K562 (cell line): Measurements from ENCODE around the gene NLGN2. TPM values are rescaled to one million over a fixed set of nuclear protein-coding genes. Genes with fewer than 3 reads are reported as not detected.

Experiments
- CHD7 ChIP-seq: fragments of 200-600 bp; sonication (generic); IDR thresholded peaks from one replicate; pipeline ENCODE4 v1.6.1; 2012; ENCODE audit warnings: mild to moderate bottlenecking, low read depth, low read length, inconsistent platforms
- CREB1 ChIP-seq, 2 experiments: sonication (generic) in 1 of 2; formaldehyde crosslinking in 1 of 2; IDR thresholded peaks; 2 replicates each; pipeline versions ENCODE4 v1.6.1 to v1.8.0; 2012 to 2022; ENCODE audit warnings: inconsistent platforms in 1 of 2, mild to moderate bottlenecking in 1 of 2, missing genetic modification reagents in 1 of 2, moderate library complexity in 1 of 2
- EGR1 ChIP-seq: fragments of 450-650 bp; conservative IDR thresholded peaks from 2 replicates; pipeline ENCODE4 v1.6.1; 2017; ENCODE audit warnings: mild to moderate bottlenecking
- ETV5 ChIP-seq: sonication (generic); formaldehyde crosslinking; IDR thresholded peaks from 2 replicates; pipeline ENCODE4 v1.4.0; 2020; ENCODE audit warnings: low read depth, mild to moderate bottlenecking, missing genetic modification reagents
- MXI1 ChIP-seq: IDR thresholded peaks from 2 replicates; pipeline ENCODE4 v1.6.1; 2011; ENCODE audit warnings: low read depth, mild to moderate bottlenecking, improper control_type of control experiment, low read length
- NCOA1 ChIP-seq: fragments of 450-650 bp; IDR thresholded peaks from 2 replicates; pipeline ENCODE4 v1.6.1; 2016; ENCODE audit warnings: low read depth
- POLR3G ChIP-seq: IDR thresholded peaks from 2 replicates; pipeline ENCODE4 v1.6.1; 2011; ENCODE audit not compliant: insufficient read length, insufficient replicate concordance; ENCODE audit errors: extremely low read depth
- SIN3B ChIP-seq: fragments of 450-650 bp; IDR thresholded peaks from 2 replicates; pipeline ENCODE4 v1.6.1; 2017; ENCODE audit warnings: low read depth, mild to moderate bottlenecking, moderate library complexity
- XRCC3 ChIP-seq: fragments of 450-650 bp; IDR thresholded peaks from 2 replicates; pipeline ENCODE4 v1.6.1; 2017; ENCODE audit warnings: mild to moderate bottlenecking, moderate library complexity
- ZNF232 ChIP-seq: sonication (generic); formaldehyde crosslinking; IDR thresholded peaks from 2 replicates; pipeline ENCODE4 v1.8.0; 2022; ENCODE audit warnings: mild to moderate bottlenecking, missing genetic modification reagents
- ZNF584 ChIP-seq: fragments of 200-800 bp; sonication (Bioruptor generic); IDR thresholded peaks from 2 replicates; pipeline ENCODE4 v1.6.1; 2016; ENCODE audit warnings: low read depth, mild to moderate bottlenecking, missing genetic modification characterization, missing compliant biosample characterization
- ZNF75A ChIP-seq: fragments of 450-650 bp; formaldehyde crosslinking; IDR thresholded peaks from 2 replicates; pipeline ENCODE4 v1.4.0; 2020; ENCODE audit warnings: mild to moderate bottlenecking
- polyA plus RNA-seq, 8 experiments: library from polyadenylated mRNA; depleted of rRNA in 4 of 8; stranded (reverse) in 5 of 8; unstranded in 3 of 8; fragments of >200 nt; fragmentation: Nextera tagmentation in 2 of 8; fragmentation: Illumina TruSeq in 1 of 8; extraction: Ambion mirVana in 2 of 8; extraction: Trizol in 1 of 8; gene quantifications; 2 replicates each; pipeline versions ENCODE4 v1.2.1 to v1.2.3, GENCODE V29; 2011 to 2014; ENCODE audit warnings: inconsistent platforms in 1 of 8, missing spikeins in 1 of 8
- total RNA-seq, 7 experiments: library from RNA; depleted of rRNA in 6 of 7; stranded (reverse); fragments of >200 nt in 6 of 7; fragmentation: Illumina TruSeq in 2 of 7; extraction: Trizol in 2 of 7; gene quantifications; 2 replicates each; pipeline versions ENCODE4 v1.2.1 to v1.2.3, GENCODE V29; 2011 to 2021; ENCODE audit warnings: low replicate concordance in 1 of 7
- TF ChIP-seq, protein P1 (sequence below): sonication (generic); formaldehyde crosslinking; IDR thresholded peaks from 2 replicates; pipeline ENCODE4 v1.8.0; 2022; ENCODE audit warnings: mild to moderate bottlenecking, missing genetic modification reagents

The NLGN2 gene
- total and polyA plus RNA-seq, 9 of the 15 experiments (the other 6 are each of a cell fraction or from before 2014, with no cell fraction given): 0.11 to 7.8 (median 0.77) TPM

DNA sequence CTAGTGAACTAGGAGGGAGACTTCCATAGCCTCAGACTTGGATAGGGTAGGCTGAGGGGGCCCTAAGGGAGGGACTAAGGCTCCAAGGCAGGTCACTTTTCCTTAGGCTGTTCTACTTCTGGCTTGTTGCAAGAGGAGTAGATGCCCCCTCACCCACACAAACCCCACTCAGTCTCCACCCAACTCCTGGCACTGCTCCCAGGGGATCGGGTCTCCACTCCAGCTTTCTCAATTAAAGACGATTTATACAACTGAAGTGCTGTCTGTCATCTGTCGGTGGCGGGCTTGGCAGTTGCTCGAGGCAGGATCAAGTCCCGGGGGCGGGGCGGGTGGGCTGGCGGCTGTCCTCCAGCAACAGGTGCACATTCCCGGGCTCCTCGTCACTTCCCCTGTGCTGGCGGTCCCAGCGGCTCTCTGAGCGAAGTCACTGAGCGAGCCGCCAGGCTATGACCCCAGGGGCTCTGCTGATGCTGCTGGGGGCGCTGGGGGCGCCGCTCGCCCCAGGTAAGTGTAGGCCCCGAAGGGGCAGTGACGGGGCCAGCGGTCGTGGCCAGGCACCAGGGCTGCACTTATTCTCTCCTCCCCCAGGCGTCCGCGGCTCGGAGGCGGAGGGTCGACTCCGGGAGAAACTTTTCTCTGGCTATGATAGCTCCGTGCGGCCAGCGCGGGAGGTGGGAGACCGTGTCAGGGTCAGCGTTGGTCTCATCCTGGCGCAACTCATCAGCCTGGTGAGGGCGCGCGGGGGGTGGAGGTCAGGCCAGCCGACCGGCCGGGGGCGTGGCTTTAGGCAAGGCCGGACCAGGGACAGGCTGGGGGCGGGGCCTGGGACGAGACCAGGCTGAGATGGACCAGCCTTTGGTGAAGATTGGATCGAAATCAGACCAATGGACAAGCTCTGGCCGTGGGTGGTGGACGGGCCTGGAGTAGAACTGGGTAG lies 37.3 kb downstream of the NLGN2 start, which contains the start of gene CHRNB1 (continued):
- TF ChIP-seq CHD7 (no peak), SIN3B (no peak), NCOA1 (no peak), CREB1 (IDR thresholded peaks at IDR 0.05) (no peak), CREB1 (CRISPR knock-in tag; IDR thresholded peaks at IDR 0.05) (0 out of 2 replicates have a peak, but pooled peaks have one; percentile 33), XRCC3 (no peak), ZNF232 (CRISPR knock-in tag) (no peak), MXI1 (no peak), ZNF75A (CRISPR knock-in tag) (no peak), EGR1 (0 out of 2 replicates have a peak, but pooled peaks have one; percentile 27), ZNF584 (no peak), POLR3G (no peak), ETV5 (CRISPR knock-in tag) (no peak)
- TF ChIP-seq, protein P1, sequence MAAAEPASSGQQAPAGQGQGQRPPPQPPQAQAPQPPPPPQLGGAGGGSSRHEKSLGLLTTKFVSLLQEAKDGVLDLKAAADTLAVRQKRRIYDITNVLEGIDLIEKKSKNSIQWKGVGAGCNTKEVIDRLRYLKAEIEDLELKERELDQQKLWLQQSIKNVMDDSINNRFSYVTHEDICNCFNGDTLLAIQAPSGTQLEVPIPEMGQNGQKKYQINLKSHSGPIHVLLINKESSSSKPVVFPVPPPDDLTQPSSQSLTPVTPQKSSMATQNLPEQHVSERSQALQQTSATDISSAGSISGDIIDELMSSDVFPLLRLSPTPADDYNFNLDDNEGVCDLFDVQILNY (CRISPR knock-in tag): no peak
